Measurements from ENCODE around the gene MEI1. TPM values are rescaled to one million over a fixed set of nuclear protein-coding genes. Genes with fewer than 3 reads are reported as not detected.
A peak's percentile ranks its signal among the peaks of the same experiment; 100 is the strongest.
"Not testable (repeated sequence)": the region's sequence is repeated elsewhere in the genome, so short reads cannot be mapped to it uniquely, and the experiment has no call there.

MEI1 gene
- 1 to 10 TPM; 2.2 to 3.4 (median 3.1) TPM for polyA plus RNA-seq (ENCODE audit: insufficient read length in 4 of 4)

- peak in 3 of 4 donors; percentile 54 to 73 (median 59) for DNase-seq (ENCODE audit: low read depth in 4 of 4, low spot score in 3 of 4)
These were observed at the start of gene MEI1 for GRCh38 chr22:41699264-41700107. Gene MEI1 (plus strand): TSS chr22:41699503. CDS start chr22:41699539, 36 bp downstream.

- no peak for DNase-seq (ENCODE audit: low read depth in 4 of 4, low spot score in 3 of 4)
These were observed 49.1 kb upstream of the MEI1 start for GRCh38 chr22:41650229-41650628.

- DNase-seq (ENCODE audit: low read depth in 4 of 4, low spot score in 3 of 4) = no peak
These were observed 48.5 kb upstream of the MEI1 start for GRCh38 chr22:41650821-41651220.

GRCh38 chr22:41654322-41654721 lies 45.0 kb upstream of the MEI1 start:
- no peak for DNase-seq (ENCODE audit: low read depth in 4 of 4, low spot score in 3 of 4)

- no peak for DNase-seq (ENCODE audit: low read depth in 4 of 4, low spot score in 3 of 4)
These were observed 42.7 kb upstream of the MEI1 start for GRCh38 chr22:41656556-41656955.

- DNase-seq (ENCODE audit: low read depth in 4 of 4, low spot score in 3 of 4) = no peak
These were observed 41.6 kb upstream of the MEI1 start for GRCh38 chr22:41657709-41658108.

- no peak for DNase-seq (ENCODE audit: low read depth in 4 of 4, low spot score in 3 of 4)
These were observed 40.4 kb upstream of the MEI1 start for GRCh38 chr22:41658869-41659268.

- no peak for DNase-seq (ENCODE audit: low read depth in 4 of 4, low spot score in 3 of 4)
These were observed 39.4 kb upstream of the MEI1 start for GRCh38 chr22:41659941-41660340.

GRCh38 chr22:41660416-41660815 lies 38.9 kb upstream of the MEI1 start:
- no peak for DNase-seq (ENCODE audit: low read depth in 4 of 4, low spot score in 3 of 4)

GRCh38 chr22:41661088-41661487 lies 38.2 kb upstream of the MEI1 start:
- DNase-seq (ENCODE audit: low read depth in 4 of 4, low spot score in 3 of 4) = no peak

GRCh38 chr22:41661713-41662112 lies 37.6 kb upstream of the MEI1 start:
- DNase-seq (ENCODE audit: low read depth in 4 of 4, low spot score in 3 of 4) = no peak

GRCh38 chr22:41663594-41663993 lies 35.7 kb upstream of the MEI1 start:
- DNase-seq (ENCODE audit: low read depth in 4 of 4, low spot score in 3 of 4) = not testable (repeated sequence)

GRCh38 chr22:41664490-41664889 lies 34.8 kb upstream of the MEI1 start:
- DNase-seq (ENCODE audit: low read depth in 4 of 4, low spot score in 3 of 4) = no peak

- DNase-seq (ENCODE audit: low read depth in 4 of 4, low spot score in 3 of 4) = no peak
These were observed 34.4 kb upstream of the MEI1 start for GRCh38 chr22:41664951-41665350.

GRCh38 chr22:41668971-41669911 lies 30.1 kb upstream of the MEI1 start:
- no peak for DNase-seq (ENCODE audit: low read depth in 4 of 4, low spot score in 3 of 4)

GRCh38 chr22:41672096-41672495 lies 27.2 kb upstream of the MEI1 start:
- not testable (repeated sequence) for DNase-seq (ENCODE audit: low read depth in 4 of 4, low spot score in 3 of 4)

- no peak for DNase-seq (ENCODE audit: low read depth in 4 of 4, low spot score in 3 of 4)
These were observed 26.4 kb upstream of the MEI1 start for GRCh38 chr22:41672780-41673509.

- no peak for DNase-seq (ENCODE audit: low read depth in 4 of 4, low spot score in 3 of 4)
These were observed 24.4 kb upstream of the MEI1 start for GRCh38 chr22:41674846-41675340.

- no peak for DNase-seq (ENCODE audit: low read depth in 4 of 4, low spot score in 3 of 4)
These were observed 23.2 kb upstream of the MEI1 start for GRCh38 chr22:41676134-41676533.

GRCh38 chr22:41681616-41682015 lies 17.7 kb upstream of the MEI1 start:
- DNase-seq (ENCODE audit: low read depth in 4 of 4, low spot score in 3 of 4) = no peak
